ENCODE measurements around the gene MCUB. TPM values are rescaled to one million over a fixed set of nuclear protein-coding genes. Genes with fewer than 3 reads are reported as not detected.

MCUB gene
- total RNA-seq, 1 experiment from 2014 or later, result 18.6 TPM

GRCh38 chr4:109648997-109649575 is 89.0 kb downstream of the MCUB start:
- RAD21 ChIA-PET (ENCODE audit: low non-redundant PET in 1 of 2, low total read pairs in 2 of 2, uncharacterized antibody in 2 of 2, unreplicated experiment in 2 of 2), result no interaction called here
- intact Hi-C loops (cut with micrococcal nuclease), result no loop called here
- BruUV-seq (replicated peaks), result no TSS peak
- Histone ChIP-seq H3K9me3 (ENCODE audit: control insufficient read depth in 1 of 2, insufficient read depth in 1 of 2, low read depth in 1 of 2, low read length in 2 of 2) (0 out of 4 replicates have a peak, but pooled peaks cover 0 to 3% of the 10 kb centered on the region in 2 experiments), H3K9me2 (ENCODE audit: insufficient read depth) (no peaks in the 10 kb centered on the region), H3K9ac (ENCODE audit: low read length) (no peak overlapping the region), H3K4me3 (replicated peaks in 1 of 2; ENCODE audit: low read depth in 1 of 2, low read length in 2 of 2) (no peak overlapping the region), H3K27me3 (ENCODE audit: insufficient read depth, low read length) (no peaks in the 10 kb centered on the region), H3K79me2 (ENCODE audit: insufficient read depth, low read length) (no peaks in the 10 kb centered on the region), H3K27ac (ENCODE audit: low read depth, low read length) (no peak overlapping the region), H3K36me3 (ENCODE audit: control insufficient read depth in 1 of 2, insufficient read depth in 2 of 2, low read length in 2 of 2) (no peaks in the 10 kb centered on the region), H3K4me1 (ENCODE audit: control insufficient read depth in 1 of 2, insufficient read depth in 2 of 2, low read length in 2 of 2) (no peaks in the 10 kb centered on the region), H2AFZ (ENCODE audit: low read depth, low read length, poor library complexity, severe bottlenecking) (no peak overlapping the region), H4K20me1 (ENCODE audit: insufficient read depth) (no peaks in the 10 kb centered on the region), H3K4me2 (ENCODE audit: low read length) (no peak overlapping the region)
- TF ChIP-seq RAD21 (IDR thresholded peaks at IDR 0.05; ENCODE audit: low read depth) (no peak), REST (IDR thresholded peaks at IDR 0.05; ENCODE audit: low read depth) (no peak), CTCF (IDR thresholded peaks at IDR 0.05 in 2 of 3, conservative IDR thresholded peaks at IDR 0.05 in 1 of 3; ENCODE audit: borderline replicate concordance in 1 of 3, insufficient read depth in 1 of 3, low read depth in 2 of 3, low read length in 2 of 3) (no peak), ZFX (IDR thresholded peaks at IDR 0.05) (no peak), ZNF274 (IDR thresholded peaks at IDR 0.05; ENCODE audit: low read depth, low read length) (no peak), SIN3A (IDR thresholded peaks at IDR 0.05; ENCODE audit: low read depth) (no peak), POLR2A (IDR thresholded peaks at IDR 0.05; ENCODE audit: borderline replicate concordance, extremely low read depth, insufficient read depth, insufficient read length) (no peak), CBX3 (IDR thresholded peaks at IDR 0.05; ENCODE audit: low read depth) (no peak)
- TF ChIP-seq, protein P1, sequence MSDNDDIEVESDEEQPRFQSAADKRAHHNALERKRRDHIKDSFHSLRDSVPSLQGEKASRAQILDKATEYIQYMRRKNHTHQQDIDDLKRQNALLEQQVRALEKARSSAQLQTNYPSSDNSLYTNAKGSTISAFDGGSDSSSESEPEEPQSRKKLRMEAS (IDR thresholded peaks at IDR 0.05), result no peak
- POLR2A ChIA-PET, result no interaction called here
- DNase-seq (ENCODE audit: low read depth, low spot score) (no peak), ATAC-seq (no peak)
- CTCF ChIA-PET, result no interaction called here
